Stimulated activated CD4-positive, alpha-beta T cell treated with anti-CD3 and anti-CD28 coated beads, Interleukin-1b, Interleukin-23, amount 100 ng/mL, for 1 hour (primary cell): ENCODE data around the gene CDHR1.

ENCODE experiments used
- DNase-seq, 2 donors: peaks; one replicate each; pipeline ENCODE4 v3.0.0-alpha.2; 2020; ENCODE audit warnings: low read depth in 2 of 2

Gene CDHR1

DNA sequence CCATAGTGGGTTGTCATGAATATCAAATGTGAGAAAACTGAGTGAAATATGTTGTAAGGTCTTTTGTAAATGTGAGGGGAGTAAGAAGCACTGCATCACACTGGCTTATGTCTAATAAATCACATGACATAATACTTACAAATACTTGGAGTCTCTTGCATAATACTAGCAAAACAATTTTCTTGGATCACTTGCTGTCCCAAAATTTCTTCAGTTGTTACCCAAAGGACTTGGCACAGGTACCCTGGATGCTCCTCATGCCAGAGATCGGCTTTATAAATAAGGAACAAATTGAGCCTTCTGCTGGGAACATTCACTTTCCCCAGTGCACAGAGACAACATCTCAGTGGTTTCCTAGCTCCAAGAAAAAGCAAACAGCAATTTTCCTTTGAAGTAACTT is 36.0 kb downstream of the CDHR1 start:
- no peak for DNase-seq

DNA sequence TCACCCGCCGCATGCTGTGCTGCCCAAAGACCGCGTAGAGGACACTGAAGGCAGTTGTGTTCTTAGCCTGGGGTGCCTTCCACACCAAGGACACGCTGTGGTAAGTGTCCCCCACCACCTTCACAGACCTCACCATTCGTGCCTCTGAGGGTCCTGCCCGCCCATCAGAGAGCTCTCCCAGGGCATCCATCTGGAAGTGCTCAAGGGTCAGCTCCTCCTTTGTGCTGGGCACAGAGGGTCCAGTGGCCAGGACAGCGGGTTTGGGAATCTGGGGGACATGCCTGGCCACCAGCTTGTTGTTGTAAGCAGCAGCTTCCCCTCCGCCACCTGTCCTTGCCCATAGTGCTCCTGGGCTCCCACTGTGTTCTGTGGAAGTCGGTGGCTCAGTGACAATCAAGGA is 38.0 kb downstream of the CDHR1 start:
- no peak for DNase-seq

DNA sequence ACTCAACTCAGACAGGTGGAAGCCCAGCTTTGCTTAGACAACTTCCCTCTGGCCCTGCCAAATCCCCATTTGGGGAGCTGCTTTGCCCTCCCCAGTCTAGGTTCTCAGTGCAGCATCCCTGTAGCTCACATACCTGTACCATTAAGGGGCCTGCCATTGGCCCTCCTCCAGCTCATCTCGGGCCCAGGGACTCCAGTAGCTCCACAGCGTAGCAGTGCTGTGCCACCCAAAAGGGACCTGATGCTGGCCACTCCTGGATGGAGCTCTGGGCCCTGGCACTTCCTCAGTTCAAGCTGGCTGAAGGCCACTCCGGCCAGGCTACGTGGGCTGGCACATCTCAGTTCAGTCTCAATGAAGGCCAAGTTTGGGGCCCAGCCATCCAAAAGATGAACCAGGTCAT is 39.6 kb downstream of the CDHR1 start:
- DNase-seq: no peak

DNA sequence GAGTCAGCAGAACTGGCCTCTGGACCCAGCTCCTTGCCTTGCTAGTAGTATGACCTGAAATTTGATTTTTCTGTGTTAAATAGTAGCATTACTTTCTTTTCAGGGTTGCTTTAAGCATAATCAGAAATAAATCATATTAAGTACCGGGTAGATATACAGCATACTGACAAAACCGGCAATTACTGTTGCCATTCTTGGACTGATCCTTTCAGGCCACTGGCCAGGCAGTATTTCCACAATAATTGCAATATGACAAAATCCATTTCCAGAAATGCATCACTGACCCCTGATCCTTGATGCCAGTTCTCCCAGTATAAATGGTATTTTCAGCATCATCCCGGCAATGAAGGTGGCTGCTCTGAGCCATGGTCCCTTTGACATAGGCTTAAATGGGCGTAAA is 40.1 kb downstream of the CDHR1 start:
- DNase-seq: no peak

DNA sequence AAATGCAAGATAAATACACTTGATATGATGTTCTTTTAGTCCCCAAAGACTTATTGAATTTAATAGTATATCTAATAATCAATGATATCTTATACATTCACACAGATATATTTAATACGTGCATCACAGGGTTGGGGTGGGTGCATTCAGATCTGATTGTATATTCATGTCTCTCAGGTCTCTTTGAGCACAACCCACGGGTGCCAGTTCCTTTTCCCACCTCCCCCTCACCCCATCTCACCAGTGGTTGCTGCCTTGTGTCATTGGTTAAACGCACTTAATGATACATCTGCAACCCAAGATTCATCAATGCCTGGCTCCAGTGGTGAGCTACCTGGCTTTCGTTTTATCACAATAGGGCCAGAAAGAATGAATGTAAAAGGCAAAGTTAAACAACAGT is 40.8 kb downstream of the CDHR1 start:
- no peak for DNase-seq

DNA sequence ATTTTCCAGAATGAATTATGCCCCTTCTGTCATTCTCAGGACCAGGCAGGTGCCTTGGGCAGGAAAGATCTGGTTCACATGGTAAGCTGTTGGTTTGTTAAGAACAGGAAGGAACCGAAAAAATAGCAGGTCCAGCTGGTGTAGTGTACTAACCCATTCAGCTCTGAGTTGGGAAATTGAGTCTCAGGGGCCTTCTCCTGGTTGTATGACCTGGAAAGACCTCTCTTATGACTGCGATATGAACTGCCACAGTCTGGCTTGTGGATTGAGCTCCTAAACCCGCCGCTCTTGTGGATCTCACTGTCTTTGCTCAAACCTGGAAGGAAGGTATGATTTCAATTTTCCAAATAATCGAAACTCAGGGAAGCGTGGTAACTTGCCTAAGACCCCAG is 42.5 kb downstream of the CDHR1 start:
- DNase-seq: no peak

DNA sequence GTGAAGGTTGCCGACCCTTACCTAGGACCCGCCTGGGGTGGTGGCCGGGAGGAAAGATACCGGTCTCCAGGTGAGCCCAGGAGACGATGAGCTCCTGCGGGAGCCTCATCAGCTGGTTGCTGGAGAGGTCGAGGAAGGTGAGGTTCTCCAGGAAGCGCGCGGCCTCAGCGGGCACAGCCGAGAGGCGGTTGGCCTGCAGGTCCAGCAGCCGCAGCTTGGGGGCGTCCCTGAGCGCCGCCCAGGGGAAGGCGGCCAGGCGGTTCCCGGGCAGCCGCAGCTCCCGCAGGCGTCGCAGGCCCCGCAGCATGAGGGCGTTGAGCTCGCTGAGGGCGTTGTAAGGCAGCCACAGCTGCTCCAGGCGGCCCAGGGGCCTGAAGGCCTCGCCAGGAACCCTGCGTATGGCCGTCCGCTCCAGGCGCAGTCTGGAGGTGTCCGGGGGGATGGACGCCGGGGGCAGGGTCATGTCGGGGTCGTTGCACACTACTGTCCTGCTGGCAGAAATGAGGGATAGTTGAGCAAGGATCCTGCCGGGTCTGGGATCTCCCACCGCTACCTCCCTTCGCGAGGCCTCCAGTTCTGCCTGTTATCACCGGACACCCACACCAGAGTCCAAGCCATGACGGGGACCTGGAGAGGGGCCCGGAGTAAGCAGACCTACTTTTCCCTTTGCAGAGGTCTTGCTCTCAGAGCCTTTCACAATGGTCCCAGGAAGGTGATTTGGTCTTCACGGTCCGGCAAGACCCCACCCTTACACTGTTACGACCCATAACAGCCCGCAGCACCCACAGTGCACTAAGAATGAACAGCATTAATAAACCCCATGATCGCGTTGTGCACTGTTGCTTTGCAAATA is 43.1 kb downstream of the CDHR1 start:
- no peak for DNase-seq

DNA sequence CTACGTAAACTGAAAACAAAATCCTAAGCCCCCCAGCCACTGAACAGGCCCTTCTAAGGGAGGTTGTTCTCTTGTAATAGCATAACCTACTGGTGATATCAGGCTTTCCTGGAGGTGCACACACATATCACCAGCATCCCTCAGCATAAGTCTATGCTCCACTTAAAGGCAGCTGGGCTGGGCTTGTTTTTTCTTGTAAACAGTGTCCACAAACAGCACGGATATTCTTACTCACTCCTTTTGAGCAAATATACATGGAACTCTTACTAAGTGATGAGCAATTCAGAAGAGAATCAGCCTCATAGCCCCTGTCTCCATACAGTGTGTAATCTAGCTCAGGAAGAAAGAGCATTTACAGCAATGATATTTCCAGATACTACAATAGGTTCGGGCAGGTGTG is 44.6 kb downstream of the CDHR1 start:
- DNase-seq: no peak

DNA sequence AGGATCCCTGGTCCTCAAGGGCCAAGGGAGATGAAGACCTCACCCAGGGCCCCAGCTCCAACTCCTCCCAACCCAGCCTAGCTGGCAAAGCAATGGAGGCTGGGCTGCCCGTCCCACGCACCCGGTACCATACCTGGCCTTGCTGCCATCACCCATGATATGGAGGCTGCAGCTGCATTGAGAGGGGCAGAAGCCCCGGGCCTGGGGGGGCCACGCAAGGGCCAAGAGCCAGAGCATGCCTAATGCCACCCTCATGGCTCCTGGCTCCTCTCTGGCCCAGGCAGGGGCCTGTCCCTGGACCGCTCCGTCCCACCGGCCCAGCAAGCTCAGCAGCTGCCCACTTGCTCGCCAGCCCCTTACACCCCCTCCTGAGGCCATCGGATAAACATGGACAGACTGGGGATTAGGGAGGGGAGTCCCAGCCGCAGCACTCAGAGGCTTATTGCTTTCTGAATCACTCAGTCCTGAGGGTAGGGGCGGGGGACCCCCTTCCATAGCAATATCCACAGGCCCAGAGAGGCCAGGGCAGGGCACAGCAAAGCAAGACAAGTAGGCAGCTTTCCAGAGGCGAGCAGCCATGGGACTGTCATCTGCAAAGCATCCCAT is 47.0 kb downstream of the CDHR1 start, which contains the start of gene LRIT1:
TSS of gene LRIT1 (minus strand) at position 362 of the 606 bp plus-strand sequence. CDS start at position 255, 107 bp downstream.
- no peak for DNase-seq

DNA sequence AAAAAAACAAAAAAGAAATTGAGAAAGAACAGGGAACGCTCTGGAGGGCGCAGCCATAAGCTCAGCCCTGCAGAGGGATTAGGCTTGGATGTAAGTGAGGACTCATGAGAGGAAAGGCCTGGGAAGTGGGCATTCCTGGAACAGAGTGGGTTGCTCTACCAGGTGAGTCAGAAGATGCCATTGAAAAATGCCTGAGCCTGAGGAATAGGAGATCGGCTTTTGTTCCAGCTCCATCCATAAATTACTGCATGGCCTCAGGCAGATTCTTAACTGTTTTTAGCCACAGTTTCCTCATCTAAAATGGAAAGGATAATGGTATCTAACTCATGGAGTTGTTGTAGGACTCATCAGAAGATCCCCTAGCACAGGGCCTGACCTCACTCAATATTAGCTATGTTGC is 49.4 kb downstream of the CDHR1 start:
- no peak for DNase-seq

DNA sequence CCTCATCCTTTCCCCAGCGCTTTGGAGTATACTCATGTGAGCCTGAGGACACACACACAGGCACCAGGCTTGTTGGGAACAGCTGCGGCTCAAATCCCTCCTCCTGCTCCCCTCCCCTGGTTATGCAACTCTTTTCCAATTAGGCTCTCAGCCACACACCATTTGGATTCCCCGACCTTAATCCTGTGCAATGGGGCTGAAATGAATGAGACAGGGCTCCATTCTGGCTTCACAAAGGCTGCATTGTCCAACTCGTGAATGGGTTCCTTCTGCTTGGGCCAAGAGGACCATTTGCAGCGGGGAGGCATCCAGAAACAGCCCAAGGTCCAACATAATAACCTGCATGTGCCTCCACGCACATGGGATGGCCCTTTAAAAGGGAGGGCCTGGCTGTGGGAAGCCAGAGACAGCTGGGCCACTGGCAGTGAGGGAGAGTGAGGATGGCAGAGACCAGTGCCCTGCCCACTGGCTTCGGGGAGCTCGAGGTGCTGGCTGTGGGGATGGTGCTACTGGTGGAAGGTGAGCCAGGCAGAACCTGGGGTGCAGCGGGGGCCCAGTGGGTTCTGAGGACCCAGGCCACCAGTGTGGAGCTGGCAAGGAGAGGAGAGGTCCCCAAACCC is 50.4 kb downstream of the CDHR1 start, which contains the start of gene RGR:
TSS of gene RGR (plus strand) at position 403 of the 620 bp plus-strand sequence. CDS start at position 441, 38 bp downstream.
- DNase-seq: no peak

DNA sequence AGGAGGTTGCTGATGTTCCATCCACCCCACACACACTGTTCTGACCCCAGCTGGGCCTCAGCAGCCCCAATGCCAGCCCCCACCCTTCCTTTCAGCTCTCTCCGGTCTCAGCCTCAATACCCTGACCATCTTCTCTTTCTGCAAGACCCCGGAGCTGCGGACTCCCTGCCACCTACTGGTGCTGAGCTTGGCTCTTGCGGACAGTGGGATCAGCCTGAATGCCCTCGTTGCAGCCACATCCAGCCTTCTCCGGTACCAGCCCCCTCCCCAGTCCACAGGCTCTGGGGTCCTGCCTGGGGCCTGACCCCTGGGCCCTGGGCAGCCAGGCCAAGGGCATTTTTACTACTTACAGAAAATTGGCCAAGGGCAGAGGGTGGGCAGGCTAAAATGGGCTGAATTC is 53.2 kb downstream of the CDHR1 start:
- DNase-seq: no peak

DNA sequence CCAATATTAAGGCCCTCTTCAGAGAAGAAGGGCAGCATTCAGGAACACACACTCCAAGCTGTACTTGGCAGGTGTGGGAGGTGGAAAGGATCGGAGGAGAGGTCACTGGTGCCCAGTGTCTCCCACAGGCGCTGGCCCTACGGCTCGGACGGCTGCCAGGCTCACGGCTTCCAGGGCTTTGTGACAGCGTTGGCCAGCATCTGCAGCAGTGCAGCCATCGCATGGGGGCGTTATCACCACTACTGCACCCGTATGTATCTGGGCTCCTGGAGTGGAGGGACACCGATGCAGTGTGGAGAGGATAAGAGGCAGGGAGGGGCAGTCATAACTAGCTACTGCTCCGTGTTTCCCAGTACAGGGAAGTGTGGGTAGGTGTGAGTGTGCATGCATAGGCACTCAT is 54.5 kb downstream of the CDHR1 start:
- no peak for DNase-seq

DNA sequence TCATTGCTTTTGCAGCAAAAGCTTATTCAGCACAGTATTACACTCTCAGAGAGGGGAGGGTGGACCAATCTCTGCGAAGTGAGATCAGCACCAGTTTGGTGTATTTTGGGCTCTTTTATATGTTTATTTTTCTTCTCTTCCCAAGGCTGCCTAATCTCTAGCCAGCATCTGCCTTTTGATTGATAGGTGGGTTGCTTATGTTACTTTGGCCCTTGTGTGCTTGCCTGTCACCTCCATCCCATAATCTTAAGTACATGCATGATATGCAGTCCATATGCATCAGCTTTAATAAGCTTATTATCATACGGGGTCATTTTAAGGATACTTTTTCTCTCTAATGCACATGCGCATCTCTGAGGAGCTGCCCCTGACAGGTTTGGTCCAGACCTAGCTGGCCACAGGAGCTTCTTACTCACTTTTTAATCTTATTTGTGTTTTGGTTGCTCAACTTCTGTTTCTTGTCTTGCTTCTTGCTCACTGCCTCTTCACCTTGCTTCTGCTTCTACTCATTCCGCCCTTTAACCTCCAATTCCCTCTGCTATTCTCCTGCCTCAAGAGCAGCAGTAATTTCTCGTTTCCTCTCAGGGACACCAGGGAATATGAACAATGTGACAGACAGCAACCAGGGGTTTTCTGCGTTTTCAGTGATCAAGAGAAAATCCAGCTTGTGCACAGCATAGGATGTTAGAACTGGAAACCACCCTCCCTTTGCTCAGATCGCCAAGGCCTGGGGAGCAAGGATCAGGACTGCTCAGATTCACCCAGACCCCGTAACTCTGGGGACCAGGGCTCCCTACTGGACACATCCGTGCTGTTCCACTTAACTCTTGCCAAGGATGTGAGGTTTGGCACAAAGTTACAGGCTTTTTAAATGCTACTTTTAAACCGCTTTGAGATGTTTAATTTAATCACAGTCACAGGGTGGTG is 60.5 kb downstream of the CDHR1 start:
- DNase-seq: no peak

DNA sequence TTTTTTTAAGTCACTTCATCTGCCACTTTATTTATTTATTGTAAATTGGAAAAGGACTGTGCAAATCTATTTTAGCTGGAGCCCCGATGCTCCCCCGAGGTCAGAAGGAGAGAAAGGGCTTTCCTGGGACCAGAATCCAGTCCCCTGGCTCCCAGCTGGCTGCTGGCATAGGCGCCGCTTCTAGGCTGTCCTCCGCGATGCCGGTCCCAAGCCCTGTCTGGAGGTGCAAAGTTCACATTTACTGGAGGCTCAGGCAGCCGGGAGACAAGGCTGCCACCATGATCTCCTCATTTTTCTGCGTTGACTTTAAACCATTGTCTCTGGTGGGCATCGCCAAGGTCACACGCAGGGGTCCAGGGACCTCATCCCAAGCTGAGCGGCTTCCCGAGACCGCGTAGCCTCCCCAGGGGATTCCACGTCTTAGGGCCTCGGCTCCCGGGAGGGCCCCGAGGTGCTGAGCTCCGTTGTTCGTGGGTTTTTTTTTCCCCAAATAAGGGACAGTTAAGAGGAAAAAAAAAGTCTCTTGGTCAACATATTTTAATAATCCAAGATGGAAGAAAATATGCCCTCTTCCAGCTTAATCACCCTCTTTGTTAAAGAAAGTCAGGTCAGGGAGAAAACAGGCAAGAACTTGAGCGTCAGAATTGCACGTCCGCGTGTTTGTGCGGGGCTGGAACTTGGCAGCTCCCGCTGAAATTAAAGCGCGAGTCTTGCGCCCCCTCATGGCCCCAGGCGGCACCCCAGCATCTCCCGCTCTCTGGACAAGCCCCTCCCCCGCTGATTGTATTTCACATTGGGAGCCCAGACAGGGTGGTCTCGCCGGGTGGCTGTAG is 62.4 kb downstream of the CDHR1 start:
- DNase-seq: peak in 1 of 2 donors; percentile 33

DNA sequence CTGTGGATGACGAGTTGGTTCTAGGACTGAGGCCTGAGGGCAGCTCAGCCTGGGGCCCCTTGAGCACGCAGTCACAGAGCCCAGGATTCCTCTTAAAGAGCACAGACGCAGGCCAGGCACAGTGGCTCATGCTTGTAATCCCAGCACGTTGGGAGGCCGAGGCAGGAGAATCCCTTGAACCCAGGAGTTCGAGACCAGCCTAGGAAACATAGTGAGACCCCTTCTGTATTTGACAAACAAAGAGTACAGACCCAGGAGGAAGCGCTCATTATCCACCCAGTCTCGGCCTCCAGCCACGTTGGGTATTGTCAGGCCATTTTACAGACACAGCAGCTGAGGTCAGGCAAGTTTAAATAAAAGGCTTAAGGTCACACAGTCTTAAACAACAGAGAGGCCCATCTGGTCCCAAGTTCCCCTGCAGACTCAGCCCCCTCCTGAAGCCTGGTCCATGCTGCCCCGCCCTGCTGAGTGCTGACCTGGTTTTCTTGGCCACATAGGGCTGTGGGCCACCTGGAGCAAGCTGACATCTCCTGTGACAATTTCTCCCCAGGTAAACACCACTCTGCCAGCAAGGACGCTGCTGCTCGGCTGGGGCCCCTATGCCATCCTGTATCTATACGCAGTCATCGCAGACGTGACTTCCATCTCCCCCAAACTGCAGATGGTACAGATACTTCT is 63.1 kb downstream of the CDHR1 start:
- DNase-seq: no peak

DNA sequence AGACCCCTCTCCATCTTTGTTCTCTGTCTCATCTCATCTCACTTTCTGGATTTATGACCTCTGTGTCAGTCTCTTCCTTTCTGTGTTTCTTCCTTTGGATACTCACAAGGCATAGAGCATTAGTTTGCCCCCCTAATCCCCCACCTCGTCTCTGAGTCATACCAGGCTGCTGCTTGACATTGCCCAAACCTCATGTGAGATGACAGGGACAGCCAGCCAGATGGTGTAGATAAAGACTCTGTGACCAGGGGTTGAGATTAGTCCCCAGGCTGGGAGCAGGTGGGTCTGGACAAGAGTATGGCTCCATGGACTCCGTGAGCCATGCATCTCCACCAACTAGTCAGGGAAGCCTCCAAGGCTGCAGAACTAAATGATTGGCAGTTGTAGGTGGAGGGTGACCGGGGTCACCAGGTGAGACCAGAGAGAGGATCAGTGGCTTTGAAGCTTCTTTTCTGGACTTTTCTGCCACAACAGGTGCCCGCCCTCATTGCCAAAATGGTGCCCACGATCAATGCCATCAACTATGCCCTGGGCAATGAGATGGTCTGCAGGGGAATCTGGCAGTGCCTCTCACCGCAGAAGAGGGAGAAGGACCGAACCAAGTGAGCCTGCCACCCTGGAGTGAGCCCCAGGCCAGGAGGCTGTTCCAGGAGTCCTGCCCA is 63.8 kb downstream of the CDHR1 start:
- no peak for DNase-seq

DNA sequence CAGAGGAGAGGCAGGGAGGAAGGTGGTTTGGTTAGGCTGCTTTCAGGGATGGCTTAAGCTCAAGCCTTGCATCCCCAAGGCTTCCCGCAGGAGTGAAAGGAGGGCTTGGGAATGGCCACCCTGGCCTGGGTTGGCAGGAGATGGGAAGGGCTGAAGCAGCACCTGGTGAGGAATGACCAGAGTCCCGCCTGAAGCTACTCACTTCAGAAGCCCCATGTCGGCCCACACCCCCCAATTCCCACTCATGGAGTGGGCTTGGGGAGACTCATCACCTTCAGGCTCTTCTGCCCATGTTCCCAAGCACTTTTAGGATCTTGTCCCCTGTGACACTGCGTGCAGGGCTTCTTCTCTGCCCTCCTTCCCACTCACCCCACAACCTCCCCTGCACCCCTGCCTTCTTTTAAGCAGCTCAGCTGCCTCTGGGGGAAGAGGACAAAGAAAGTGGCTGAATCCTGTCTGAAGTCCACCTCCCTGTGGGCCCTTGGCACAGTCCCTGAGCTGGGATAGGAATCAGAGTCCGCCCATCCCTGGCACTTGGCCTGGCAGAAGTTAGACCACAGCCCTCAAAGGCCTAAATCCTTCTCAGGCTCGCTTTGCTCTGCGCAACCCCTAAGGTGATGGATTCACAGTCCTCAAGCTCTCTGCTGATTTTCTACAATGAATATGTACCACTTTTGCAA is 67.0 kb downstream of the CDHR1 start:
- DNase-seq: no peak
